ENCODE results near the gene TMEM151B.

Gene TMEM151B

DNA sequence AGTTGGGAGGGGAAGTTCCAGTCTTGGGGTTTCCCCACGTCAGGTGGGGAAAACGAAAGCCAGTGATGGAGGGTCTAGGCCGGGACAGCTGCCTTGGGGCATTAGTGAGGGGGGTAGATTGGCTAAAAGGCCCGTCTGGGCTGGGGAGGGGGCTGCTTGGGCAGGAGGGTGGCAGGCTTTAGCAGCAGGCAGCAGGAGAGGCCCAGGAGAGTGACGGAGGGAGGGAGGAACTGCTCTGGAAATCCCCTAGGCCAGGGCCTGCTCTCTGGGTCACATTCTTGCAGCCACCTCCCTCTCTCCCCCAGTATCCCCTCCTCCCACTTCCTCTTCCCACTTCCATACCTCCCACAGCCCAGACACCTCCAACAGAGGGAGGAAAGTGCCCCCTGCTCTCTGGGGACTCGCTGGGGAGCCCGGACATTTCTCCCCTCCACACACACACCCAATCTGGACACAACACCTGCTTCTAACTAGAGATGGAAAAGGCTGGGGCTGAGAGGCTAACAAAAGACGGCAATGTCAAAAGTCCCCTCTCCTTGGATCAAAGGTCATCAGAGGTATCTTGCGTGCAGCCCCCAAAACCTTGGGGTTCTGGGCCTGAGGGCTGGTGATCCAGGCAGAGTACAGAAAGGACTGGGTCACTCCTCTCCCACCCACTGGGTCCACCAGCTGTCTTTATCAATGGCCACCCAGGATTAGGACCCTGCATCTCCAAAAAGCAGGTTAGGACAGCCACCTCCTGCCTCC, 6.7 kb upstream of the TMEM151B start:
- no peak for DNase-seq (ENCODE audit: low read depth in 4 of 4, low spot score in 1 of 4)

DNA sequence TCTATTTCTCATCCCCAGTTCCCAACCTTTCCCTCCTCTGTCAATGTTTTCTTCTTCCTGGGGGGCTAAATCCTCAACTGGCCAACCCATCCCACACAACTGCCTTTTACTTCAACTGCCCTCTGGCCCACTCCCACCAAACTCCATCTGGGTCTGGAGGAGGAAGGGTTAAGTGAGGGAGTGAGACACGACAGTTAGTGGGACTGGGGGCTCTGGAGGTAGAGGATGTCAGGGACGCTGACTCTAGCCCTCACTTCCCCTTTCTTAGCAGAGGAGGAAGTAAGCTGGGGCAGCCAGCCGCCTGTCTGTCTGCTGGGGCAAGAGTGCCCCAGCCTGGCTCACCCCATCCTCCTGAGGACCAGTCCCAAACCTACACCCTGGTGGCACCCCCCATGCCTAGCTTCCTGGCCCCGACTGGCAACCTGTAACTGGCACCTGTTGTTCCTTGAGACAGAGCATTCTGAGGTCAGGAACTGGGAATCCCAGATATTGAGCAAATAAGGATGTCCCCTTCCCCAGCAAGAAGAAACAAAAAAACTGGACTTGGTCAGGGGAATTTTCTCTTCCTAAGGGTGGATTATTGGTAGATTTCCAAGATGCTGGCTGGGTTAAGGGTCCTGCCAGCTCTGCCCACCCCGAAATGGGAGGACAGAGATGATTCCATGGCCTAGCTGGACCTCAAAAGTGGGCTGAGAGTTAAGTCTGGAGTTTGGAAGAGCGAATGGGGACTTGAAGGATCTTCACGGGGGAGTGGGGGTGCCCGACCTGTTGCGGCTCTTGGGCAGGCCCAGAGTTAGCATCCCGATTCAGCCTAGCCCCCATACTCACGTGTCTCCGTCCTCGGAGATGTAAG, 5.9 kb upstream of the TMEM151B start:
- DNase-seq (ENCODE audit: low read depth in 4 of 4, low spot score in 1 of 4) = no peak

DNA sequence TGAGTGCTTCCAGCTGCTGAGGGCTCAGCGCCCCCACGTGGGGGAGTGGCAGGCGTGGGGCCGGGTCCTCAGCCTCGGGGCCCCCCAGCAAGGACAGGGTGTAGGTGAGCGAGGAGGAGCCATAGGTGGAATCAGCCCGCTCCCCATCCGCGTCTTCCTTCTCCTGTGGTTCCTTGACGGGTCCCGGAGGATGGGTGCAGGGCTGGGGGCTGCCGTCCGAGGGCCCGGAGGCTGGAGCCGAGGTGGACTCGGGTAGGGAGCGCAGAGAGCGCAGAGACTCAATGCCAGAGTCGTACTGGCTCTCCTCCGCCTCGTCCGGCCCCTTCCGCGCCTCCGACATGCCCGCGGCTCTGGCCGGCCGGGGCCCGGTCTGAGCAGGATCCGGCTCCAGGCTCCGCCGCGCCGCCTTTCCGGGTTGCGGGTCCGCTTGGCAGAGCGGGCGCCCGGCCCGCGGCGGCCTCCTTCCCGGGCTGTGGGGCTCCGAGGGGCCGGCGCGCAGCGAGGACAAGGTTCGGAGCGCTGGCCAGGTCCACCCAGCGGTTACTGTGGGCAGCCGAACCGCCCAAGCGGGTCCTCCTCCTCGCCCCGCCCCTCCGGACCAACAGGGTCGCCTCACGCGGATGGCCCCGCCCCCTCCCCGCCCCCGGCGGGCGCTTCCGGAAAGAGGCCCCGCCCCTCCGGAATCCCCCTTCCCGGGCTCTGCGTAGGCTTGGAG, 5.1 kb upstream of the TMEM151B start, which contains the start of gene NFKBIE:
NFKBIE (minus strand) TSS at position 545 of the 715 bp plus-strand sequence; CDS start at position 340, 205 bp downstream.
- peak; percentile 90 to 97 (median 95) for DNase-seq (ENCODE audit: low read depth in 4 of 4, low spot score in 1 of 4)

DNA sequence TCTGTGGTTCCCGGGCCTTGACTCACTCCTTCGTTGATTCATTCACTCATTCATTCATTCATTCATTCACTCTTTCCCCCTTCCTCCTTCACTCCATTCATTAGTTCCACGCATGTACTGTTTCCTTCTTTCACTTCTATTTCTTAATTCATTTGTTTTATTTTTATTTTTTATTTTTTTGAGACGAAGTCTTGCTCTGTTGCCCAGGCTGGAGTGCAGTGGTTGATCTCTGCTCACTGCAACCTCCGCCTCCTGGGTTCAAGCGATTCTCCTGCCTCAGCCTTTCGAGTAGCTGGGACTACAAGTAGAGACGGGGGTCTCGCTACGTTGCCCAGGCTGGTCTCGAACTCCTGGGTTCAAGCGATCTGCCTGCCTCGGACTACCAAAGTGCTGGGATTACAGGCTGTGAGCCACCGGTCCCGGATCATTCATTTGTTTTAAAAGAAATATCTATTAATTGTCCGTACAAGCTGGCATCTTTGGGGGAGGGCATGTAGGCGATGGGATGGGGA, 4.5 kb upstream of the TMEM151B start:
- no peak for DNase-seq (ENCODE audit: low read depth in 4 of 4, low spot score in 1 of 4)

DNA sequence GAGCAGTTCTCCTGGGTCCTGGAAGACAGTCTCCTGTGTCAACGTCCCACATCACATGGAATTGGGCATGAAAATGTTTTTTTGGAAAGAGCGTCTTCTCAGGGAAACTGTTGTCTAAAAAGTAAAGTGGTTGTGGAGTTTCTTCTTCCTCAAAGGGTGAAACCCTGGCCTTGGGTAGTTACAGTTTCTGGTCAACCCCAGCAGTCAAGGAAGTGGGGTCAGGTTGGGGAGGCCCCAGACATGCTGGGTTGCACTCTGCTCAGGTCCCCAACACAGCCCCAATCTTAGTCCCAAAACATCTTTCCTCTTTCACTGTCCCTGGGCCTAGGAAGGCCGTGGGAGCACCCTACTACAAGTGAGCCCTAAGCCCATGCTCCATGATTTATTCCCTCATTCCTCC, 3.9 kb upstream of the TMEM151B start:
- no peak for DNase-seq (ENCODE audit: low read depth in 4 of 4, low spot score in 1 of 4)

DNA sequence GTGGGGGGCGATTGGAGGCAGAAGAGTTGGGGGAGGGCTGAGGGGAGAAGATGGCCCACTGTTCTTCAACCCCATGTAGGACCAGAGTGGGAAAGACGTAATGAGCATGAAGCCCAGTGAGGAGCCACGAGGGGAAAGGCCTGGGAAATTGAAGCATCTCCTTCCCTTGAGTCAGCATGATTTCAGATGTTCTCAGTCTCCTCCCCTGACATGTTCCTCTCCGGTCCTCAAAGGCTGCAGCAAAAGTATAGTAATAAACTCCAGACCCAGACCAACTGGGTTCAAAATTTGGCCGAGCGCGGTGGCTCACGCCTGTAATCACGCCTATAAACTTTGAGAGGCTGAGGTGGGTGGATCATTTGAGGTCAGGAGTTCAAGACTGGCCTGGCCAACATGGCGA, 3.0 kb upstream of the TMEM151B start:
- DNase-seq (ENCODE audit: low read depth in 4 of 4, low spot score in 1 of 4) = no peak

DNA sequence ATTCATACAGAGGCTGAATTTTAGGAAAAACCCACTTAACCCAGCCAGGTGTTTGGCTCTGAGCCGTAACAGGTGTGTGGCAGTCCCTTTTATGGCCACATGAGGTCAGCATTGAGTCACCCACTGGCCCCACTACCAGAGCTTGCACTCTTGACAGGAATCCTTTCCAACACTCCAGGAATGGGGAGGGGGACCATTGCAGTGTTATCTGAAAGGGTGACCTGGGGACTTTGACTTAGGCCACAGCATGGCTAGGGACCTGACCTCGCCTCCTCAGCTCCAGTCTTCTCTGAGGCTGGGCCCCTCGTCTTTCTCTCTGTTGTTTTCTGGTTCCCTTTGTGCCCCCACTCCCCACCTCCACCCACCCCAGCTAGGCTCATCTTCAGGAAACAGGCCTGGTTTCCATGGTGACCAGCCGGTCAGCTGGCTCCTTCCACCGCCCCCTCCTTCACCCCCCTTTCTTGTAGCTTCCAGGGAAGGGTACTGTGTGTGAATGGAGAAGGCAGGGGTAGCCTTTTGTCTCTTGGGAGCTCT, 2.1 kb upstream of the TMEM151B start:
- no peak for DNase-seq (ENCODE audit: low read depth in 4 of 4, low spot score in 1 of 4)

DNA sequence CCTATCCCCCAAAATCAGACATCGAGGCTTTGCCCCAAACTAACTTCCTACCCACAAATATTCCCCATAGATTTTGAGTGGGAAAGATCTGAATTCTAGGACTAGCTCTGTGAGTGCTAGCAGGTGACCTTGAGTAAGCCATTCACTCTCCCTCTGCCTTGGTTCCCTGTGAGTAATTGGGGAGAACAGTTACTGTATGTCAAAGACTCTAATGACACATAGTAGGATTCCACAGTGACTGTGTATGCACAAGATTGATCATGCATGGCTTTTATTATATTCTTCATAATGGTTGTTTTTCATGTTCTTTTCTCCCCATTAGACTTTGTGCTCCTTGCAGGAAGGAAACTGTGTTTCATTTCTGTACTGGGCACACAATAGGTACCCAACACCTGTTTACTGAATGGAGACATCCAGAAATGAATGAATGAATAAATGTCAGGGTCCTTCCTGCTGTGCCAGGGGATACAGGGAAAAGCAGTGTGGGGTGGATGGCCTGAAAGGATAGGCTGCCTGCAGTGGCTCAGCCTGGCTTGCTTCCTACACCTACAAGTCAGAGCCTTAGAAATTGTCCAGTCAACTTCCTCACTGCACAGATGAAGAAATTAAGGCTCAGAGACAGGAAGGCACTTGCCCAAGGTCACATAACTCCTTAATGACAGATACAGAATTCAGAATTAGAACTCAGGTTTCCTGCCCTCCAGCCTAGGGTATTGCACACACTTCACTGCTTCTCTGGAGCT, 901 bp upstream of the TMEM151B start:
- no peak for DNase-seq (ENCODE audit: low read depth in 4 of 4, low spot score in 1 of 4)

DNA sequence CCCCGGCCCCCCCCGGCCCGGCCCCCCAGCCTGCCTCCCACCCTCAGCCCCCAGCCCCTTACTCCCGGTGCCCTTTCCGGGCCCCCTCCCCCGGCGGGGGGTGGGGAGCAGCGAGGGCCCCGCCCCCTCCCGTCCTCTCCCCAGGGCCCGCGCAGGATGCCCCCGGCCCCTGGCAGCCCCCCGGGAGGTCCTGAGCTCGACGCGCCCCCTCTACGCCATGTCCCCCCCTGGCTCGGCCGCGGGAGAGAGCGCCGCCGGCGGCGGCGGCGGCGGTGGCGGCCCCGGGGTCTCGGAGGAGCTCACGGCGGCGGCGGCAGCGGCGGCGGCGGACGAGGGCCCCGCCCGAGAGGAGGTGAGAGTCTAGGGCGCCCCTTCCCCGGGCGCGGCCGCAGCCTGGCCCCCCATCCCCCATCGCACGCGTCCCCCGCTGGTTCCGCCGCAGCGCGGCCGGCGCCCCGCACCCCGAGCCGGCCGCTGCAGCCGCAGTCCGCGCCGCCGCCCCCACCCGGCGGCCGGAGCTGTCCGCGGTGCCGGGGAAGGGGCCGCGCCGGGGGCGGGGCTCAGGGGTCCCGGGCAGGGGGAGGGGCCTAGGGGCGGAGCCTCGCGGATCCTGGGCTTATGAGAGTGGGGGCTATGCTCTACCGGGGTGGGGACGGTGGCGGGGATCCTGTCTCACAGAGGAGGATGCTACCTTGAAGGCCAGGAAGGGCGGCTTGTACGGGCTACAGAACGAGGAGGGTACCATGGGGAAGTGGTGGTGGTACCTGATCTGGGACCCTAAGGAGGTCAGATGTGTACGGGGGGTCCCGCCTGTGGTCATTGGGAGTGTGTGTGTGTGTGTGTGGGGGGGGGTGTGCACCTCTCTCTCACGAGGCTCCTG, 516 bp downstream of the TMEM151B start:
- DNase-seq (ENCODE audit: low read depth in 4 of 4, low spot score in 1 of 4) = no peak

DNA sequence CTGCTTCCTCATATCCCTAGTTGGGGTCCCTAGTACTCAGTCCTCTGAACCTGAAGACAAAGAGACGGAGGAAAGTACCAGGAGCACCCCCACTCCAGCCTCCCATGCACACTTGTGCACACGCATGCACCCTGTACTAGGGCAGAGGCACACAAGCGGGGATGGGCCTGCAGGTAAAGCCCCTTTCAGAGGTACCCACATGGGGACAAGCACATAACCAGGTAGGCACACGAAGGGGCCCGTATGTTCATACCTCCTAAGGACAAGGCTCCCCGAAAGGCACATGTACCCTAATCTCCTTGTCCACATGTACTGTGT, 1.1 kb downstream of the TMEM151B start:
- no peak for DNase-seq (ENCODE audit: low read depth in 4 of 4, low spot score in 1 of 4)

DNA sequence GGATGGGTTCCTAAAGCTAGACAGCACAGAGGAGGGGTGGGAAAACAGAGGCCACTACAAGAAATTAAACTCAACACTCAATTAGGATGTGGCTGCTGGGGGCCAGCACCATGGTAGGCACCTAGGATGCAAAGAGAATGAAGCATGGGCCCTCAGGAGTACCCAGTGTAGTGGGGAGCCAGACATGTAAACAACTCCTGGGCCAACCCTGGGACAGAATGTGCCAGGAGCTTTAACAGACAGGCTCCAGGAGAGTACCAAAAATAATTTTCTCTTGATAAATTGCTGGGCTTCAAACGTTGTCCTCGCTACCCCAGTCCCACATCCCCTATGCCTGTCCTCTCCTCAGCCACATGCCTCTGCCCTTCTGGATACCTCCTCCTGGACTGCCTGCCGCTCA, 1.7 kb downstream of the TMEM151B start:
- DNase-seq (ENCODE audit: low read depth in 4 of 4, low spot score in 1 of 4) = no peak

DNA sequence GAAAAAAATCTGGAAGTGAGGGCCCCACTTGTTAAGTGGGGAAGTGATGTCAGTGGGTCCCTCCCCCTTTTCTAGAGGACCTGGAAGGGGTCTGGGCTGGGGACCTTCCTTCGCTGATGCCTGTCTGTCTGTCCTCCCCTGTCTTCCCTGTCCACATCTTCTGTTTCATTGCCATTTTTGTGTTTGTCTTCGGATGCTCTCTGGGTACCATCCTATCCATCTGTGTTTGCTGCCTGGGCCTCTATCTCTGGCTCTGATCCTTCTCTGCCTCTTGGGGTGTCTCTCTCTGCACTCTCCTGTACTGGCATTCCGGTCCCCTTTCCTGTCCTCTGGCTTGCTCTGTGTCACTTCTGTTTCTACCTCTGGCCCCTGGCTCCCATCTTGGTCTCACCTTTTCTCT, 2.3 kb downstream of the TMEM151B start:
- DNase-seq (ENCODE audit: low read depth in 4 of 4, low spot score in 1 of 4) = no peak

DNA sequence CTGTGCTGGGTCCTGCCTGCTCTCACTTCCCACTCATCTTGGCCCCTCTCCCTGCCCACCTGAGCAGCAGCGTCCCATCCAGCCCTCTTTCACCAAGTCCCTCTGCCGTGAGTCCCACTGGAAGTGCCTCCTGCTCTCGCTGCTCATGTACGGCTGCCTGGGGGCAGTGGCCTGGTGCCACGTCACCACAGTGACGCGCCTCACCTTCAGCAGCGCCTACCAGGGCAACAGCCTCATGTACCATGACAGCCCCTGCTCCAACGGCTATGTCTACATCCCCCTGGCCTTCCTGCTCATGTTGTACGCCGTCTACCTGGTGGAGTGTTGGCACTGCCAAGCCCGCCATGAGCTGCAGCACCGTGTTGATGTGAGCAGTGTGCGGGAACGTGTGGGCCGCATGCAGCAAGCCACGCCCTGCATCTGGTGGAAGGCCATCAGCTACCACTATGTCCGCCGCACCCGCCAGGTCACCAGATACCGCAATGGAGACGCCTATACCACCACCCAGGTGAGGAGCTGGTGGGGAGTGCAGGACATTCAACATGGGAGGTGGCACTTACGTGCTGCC, 2.8 kb downstream of the TMEM151B start:
- no peak for DNase-seq (ENCODE audit: low read depth in 4 of 4, low spot score in 1 of 4)

DNA sequence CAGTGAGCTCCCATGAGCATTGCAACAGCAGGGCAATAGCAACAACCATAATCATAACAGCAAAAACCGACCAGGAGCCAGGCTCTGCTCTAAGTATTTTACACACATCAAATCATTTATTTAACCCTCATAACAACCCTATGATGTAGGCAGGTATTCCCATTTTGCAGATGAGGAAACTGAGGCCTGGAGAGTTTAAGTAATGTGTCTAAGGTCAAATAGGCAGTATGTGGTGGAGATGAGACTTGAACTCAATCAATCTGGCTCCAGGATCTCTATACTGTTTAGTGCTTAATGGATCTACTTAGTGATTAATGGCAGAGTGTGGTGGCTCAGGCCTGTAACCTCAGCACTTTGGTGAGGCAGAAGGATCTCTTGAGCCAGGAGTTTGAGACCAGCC, 3.4 kb downstream of the TMEM151B start:
- DNase-seq (ENCODE audit: low read depth in 4 of 4, low spot score in 1 of 4) = no peak

DNA sequence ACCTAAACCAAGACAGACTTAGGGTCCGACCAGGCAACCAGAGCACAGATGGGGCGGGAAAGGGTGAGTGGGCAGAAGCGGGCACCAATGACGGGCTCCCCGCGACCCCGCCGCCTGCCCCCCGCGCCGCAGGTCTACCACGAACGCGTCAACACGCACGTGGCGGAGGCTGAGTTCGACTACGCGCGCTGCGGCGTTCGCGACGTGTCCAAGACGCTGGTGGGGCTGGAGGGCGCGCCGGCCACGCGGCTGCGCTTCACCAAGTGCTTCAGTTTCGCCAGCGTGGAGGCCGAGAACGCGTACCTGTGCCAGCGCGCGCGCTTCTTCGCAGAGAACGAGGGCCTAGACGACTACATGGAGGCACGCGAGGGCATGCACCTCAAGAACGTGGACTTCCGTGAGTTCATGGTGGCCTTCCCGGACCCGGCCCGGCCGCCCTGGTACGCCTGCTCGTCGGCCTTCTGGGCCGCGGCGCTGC, 5.1 kb downstream of the TMEM151B start:
- DNase-seq (ENCODE audit: low read depth in 4 of 4, low spot score in 1 of 4) = no peak

DNA sequence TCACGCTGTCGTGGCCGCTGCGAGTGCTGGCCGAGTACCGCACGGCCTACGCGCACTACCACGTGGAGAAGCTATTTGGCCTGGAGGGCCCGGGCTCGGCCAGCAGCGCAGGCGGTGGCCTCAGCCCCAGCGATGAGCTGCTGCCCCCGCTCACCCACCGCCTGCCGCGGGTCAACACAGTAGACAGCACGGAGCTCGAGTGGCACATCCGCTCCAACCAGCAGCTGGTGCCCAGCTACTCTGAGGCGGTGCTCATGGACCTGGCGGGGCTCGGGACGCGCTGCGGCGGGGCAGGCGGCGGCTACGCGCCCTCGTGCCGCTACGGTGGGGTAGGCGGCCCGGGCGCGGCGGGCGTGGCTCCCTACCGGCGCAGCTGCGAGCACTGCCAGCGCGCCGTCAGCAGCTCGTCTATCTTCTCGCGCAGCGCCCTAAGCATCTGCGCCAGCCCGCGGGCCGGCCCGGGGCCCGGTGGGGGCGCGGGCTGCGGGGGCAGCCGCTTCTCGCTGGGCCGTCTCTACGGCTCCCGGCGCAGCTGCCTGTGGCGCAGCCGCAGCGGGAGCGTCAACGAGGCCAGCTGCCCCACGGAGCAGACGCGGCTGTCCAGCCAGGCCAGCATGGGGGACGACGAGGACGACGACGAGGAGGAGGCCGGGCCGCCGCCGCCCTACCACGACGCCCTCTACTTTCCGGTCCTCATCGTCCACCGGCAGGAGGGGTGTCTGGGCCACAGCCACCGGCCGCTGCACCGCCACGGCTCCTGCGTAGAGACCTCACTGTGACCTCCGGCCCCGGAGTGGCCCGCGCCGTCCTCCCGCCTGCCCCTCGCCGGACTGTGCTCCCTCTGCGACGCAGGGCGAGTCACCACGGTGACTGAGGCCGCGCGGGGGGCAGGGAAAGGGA, 5.7 kb downstream of the TMEM151B start:
- no peak for DNase-seq (ENCODE audit: low read depth in 4 of 4, low spot score in 1 of 4)

DNA sequence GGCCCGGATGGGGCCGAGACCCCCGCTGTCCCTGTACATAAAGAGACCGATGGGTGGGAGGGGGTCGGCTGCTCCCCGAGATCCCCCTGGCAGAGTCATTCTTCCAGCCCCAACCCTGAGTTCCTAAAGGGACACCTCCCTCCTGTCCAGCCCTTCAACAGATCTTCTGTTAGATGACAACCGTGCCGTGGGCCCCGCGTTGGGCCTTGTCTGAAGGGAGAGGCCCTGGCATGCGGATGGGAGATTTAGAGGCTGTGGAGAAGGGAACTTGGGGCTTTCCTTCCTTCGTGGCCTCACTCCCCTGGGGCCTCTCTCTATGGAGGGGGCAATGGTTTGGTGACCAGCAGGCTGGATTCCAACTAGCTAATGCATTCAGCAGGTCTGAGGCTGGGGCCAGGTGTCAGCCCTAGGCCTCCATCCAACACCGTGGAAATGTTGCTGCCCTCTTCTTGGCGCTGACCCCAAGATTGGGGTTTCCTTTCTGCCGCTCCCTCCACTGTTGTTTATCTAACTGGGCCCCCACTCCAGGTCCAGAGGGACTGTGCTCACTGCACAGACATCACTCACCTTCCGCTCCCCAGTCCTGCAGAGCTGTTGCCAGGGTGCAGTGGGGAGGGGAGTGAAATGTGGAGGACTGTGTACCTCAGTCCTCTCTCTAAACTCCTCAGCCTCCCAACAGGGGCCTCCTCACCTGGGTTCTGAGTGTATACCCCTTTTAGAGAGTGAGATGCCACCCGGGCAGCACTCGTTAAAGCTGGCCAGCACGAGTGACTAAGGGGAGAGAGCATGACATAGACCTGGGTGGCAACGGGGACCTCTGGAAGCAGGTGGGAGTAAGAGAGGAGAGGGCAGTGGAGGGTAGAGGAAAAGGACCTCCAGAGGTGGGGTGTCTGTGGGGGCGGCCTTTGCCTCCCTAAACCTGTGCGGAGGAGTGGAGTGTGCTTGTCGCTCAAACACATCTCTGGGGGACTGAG, 6.7 kb downstream of the TMEM151B start:
- DNase-seq (ENCODE audit: low read depth in 4 of 4, low spot score in 1 of 4) = no peak
